Activated CD8-positive, alpha-beta memory T cell treated with anti-CD3 and anti-CD28 coated beads, Interleukin-2, amount 50 U/mL, for 48 hours (primary cell): ENCODE results near the gene FBXO17.

ENCODE experiments used
- DNase-seq: peaks from one replicate; pipeline ENCODE4 v3.0.0-alpha.2; 2020

The FBXO17 gene

GRCh38 chr19:38915329-38916321 lies 59.9 kb downstream of the FBXO17 start:
- DNase-seq: no peak

DNA sequence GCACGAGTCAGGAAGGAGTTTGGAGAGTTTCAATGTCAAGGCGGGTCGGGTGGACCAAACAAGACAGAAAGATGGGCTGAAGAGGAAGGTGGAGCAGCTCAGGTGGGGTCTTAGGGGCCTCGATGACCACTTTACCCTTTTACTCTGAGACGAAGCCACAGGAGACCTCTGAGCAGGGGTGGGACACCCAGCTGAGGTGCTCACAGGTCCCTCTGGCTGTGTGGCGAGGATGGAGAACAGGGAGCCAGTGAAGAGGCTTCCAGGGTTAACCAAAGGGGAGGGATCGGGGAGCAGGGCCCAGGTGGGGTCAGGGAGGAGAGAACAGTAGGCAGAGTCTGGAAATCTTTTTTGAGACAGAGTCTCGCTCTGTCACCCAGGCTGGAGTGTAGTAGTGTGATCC lies 61.6 kb downstream of the FBXO17 start:
- no peak for DNase-seq

GRCh38 chr19:38912600-38913514 lies 62.7 kb downstream of the FBXO17 start:
- DNase-seq: no peak

GRCh38 chr19:38911388-38912001 lies 64.0 kb downstream of the FBXO17 start:
- no peak for DNase-seq

DNA sequence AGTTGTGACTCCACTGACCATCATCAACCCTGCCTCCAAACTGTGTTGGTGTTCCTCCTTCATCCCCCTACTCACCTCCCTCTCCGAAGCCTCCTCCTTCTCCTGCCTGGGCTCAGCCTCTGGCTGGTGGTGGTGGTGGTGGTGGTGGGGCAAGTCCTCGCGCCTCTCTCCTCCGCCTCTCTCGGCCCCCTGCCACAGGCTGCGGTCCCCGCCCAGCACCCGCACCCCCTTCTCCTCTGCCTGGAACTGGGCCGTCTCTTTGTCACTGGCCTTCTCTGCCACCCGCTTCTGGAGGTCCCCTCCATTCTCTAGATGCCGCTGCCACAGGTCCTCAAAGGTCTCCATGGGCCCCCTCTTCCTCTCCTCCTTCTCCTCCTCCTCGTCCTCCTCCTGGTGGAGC lies 65.1 kb downstream of the FBXO17 start:
- no peak for DNase-seq

DNA sequence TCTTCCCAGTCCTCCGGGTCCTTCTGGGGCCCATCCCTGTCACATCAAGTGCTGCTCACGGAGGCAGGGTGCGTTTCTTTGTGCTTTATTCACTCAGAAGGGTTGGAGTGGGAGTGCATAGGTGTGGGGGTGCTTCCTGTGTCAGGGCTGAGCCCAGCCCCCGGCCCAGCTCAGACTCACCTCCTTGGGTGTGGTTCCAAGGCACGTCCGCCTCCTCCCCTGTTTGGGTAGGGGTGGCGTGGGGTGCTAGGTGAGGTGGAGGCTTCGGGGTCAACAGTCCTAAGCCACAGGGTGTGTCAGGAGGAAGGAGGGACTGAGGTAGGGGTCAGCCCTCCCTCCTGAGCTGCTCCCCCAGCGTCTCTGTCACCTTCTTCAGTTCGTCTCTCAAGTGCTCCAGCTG lies 66.6 kb downstream of the FBXO17 start:
- DNase-seq: no peak

GRCh38 chr19:38907670-38908069 lies 67.9 kb downstream of the FBXO17 start:
- no peak for DNase-seq

- no peak for DNase-seq
Observed at GRCh38 chr19:38907227-38907626, 68.3 kb downstream of the FBXO17 start.

DNA sequence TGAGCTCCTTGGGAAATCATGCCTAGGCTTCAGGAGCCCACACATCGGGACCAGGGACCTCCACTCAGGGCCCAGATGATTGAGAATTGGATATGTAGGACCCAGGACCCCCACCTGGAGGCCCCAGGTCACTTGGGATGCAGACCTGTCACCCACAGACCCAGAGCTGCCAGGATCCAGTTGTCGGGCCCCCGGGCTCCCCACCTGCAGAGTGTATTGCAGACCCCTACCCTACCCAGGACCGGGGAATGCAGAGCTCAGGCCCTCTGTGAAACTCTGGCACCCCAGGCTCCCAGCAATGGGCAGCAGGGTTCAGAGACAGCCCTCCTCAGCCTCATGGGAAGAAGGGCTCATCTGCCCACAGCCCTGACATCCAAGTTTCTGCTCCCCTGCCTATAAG lies 69.9 kb downstream of the FBXO17 start:
- no peak for DNase-seq

- no peak for DNase-seq
Observed at GRCh38 chr19:38904581-38905539, 70.7 kb downstream of the FBXO17 start.

DNA sequence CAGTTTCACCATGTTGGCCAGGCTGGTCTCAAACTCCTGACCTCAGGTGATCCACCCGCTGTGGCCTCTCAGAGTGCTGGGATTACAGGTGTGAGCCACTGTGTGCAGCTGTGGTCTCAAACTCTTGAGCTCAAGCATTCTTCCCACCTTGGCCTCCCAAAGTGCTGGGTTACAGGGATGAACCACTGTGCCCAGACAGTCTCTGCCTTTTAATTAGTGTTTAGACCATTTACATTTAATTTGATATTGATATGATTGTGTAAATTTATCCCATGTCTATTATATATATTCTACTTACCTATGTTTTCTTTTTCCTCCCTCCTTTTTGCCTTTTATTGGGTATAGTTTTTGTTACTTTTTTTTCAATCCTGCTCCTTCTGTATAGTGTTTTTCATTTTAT lies 73.9 kb downstream of the FBXO17 start:
- DNase-seq: no peak

DNA sequence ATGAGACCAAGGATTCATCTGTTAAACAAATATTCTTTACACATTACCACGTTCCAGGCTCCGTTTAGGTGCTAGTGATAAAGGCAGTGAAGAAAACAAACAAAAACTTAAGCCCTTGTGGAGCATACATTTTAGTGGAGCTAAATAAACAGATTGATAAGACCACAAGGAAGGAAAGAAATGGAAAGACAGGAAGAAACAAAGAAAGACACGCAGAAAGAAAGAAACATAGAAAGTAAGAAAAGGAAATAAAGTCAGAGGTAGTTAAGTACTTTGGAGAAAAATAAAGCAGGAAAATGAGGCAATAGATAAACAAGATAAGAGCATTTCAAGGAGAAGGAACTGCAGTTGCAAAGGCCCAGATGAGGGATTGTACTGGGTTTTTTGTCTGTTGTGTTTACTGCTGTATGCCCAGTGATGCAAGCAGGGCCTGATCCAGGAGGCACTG lies 74.8 kb downstream of the FBXO17 start:
- DNase-seq: no peak

GRCh38 chr19:38900202-38900629 lies 75.3 kb downstream of the FBXO17 start:
- no peak for DNase-seq

GRCh38 chr19:38899447-38900201 lies 75.9 kb downstream of the FBXO17 start, which contains the start of the genes NFKBIB and SIRT2:
Gene NFKBIB (plus strand): TSS chr19:38899969. CDS start chr19:38900033, 64 bp downstream.
Gene SIRT2 (minus strand): TSS chr19:38899618. CDS start chr19:38899521, 97 bp downstream.
- peak; percentile 97 for DNase-seq

- no peak for DNase-seq
Observed at GRCh38 chr19:38898788-38899446, 76.6 kb downstream of the FBXO17 start.

GRCh38 chr19:38894968-38895367 lies 80.6 kb downstream of the FBXO17 start:
- DNase-seq: no peak

DNA sequence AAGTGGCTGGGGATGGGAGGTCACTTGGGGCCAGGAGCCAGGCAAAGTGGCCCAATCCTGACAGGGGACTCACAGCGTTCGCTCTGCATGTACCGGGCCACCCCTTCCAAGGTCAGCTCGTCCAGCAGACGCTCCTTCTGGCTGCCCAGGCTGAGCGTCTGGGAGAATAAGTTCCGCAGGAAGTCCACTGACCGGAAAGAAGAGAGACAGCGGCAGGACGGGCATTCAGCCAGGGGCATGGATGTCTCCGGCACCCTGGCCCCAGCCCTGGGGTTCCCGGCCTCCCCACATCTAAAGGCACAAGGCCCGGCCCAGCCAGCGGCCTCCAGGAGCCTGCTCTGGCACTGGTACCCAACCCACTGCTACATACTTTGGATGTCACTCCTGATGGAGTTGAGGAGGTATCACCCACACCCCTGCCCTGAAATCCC lies 82.2 kb downstream of the FBXO17 start:
- DNase-seq: no peak

DNA sequence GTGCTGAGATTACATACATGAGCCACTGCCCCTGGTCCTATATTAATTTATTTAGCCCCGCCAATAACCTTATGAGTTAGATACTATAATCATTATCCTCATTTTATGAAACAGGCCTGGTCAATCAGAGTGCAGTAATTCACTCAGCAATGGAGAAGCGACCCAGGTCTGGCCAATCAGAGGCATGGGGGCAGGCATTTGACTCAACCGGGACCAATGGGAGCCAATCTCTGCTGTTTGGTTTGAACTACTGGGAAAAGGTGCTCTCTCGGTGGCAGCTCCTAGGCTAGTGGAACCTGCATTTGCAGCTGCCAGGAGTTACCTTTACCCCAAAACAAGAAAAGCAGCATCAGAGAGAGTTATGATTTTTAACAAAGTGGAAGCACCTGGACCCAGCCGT lies 82.7 kb downstream of the FBXO17 start:
- DNase-seq: no peak

GRCh38 chr19:38891771-38892170 lies 83.8 kb downstream of the FBXO17 start:
- DNase-seq: no peak
